Heart right ventricle (tissue), 16 donors: ENCODE measurements around the gene GLOD4. TPM values are rescaled to one million over a fixed set of nuclear protein-coding genes. Genes with fewer than 3 reads are reported as not detected.

ENCODE experiments used
- ATAC-seq, 8 donors: fragments of 200-7000 bp; cut with Tn5 transposase; one replicate each; pipeline ENCODE4 v1.9.1; 2020; ENCODE audit warnings: mild to moderate bottlenecking in 8 of 8, moderate library complexity in 8 of 8, moderate number of reproducible peaks in 1 of 8
- DNase-seq, 2 donors: peaks; one replicate each; pipeline ENCODE4 v3.0.0-alpha.2; 2020
- H3K27ac ChIP-seq, 10 donors: fragments of 200-600 bp; sonication (generic) in 2 of 10; one replicate each; pipeline versions ENCODE4 v1.5.0 to v1.8.0; 2020 to 2022; ENCODE audit warnings: mild to moderate bottlenecking in 3 of 10
- H3K27me3 ChIP-seq, 7 donors: fragments of 200-600 bp; one replicate each; pipeline ENCODE4 v1.8.0; 2021 to 2022; ENCODE audit warnings: mild to moderate bottlenecking in 2 of 7
- H3K36me3 ChIP-seq, 9 donors: fragments of 200-600 bp; sonication (generic) in 1 of 9; one replicate each; pipeline versions ENCODE4 v1.5.0 to v1.8.0; 2020 to 2022; ENCODE audit warnings: mild to moderate bottlenecking in 2 of 9
- H3K4me1 ChIP-seq, 9 donors: fragments of 200-600 bp; sonication (generic) in 1 of 9; one replicate each; pipeline versions ENCODE4 v1.5.0 to v1.8.0; 2020 to 2022; ENCODE audit warnings: mild to moderate bottlenecking in 4 of 9
- H3K4me3 ChIP-seq, 10 donors: fragments of 200-600 bp; sonication (generic) in 2 of 10; one replicate each; pipeline versions ENCODE4 v1.5.0 to v1.8.0; 2020 to 2022; ENCODE audit warnings: mild to moderate bottlenecking in 7 of 10, moderate library complexity in 2 of 10
- H3K9me3 ChIP-seq, 11 donors: fragments of 200-600 bp in 10 of 11; sonication (generic) in 2 of 11; one replicate each; pipeline versions ENCODE4 v1.5.0 to v1.8.0; 2013 to 2022; ENCODE audit warnings: mild to moderate bottlenecking in 2 of 11, control low read depth in 1 of 11, moderate library complexity in 1 of 11
- CTCF ChIP-seq, 9 donors: fragments of 200-600 bp; sonication (generic) in 2 of 9; IDR thresholded peaks; one replicate each; pipeline versions ENCODE4 v1.5.0 to v1.8.0; 2021 to 2022; ENCODE audit warnings: antibody characterized with exemption in 9 of 9, mild to moderate bottlenecking in 5 of 9, moderate library complexity in 1 of 9
- WGBS, 2 donors: extraction: QIAGEN DNeasy Blood & Tissue Kit; methylation state at CpG; one replicate each; pipeline ENCODE4 v1.1.7; 2013; ENCODE audit warnings: inconsistent platforms in 1 of 2; 5-methylcytosine and 5-hydroxymethylcytosine counted together
- intact Hi-C, 10 donors: fragments of 100-400 bp; cut with DNase I; formaldehyde crosslinking; loops; one replicate each; pipeline versions ENCODE4 v1.11.1 to v1.14.2; 2022
- polyA plus RNA-seq, 2 donors: library from polyadenylated mRNA; stranded (reverse); fragments of 200-250 nt; gene quantifications; one replicate each; pipeline ENCODE4 v1.2.3, GENCODE V29; 2013
- total RNA-seq, 10 donors: library from RNA; stranded (reverse); fragmentation: NEBNext Ultra II Directional in 3 of 10; extraction: Animal tissue kit (Norgen Biotek cat#: 25700) in 3 of 10; gene quantifications; one replicate each; pipeline versions ENCODE4 v1.2.1 to v1.2.4, GENCODE V29; 2021 to 2023
- donor health status: Arrhythmogenic right ventricular cardiomyopathy.
- donor health status: ischemic (EF 13 %, LVEDD 7.1; RV severe dilation, severe dysfunction).
- donor health status: healthy with polysubstance abuse.
- donor health status: DM: no; HTN: yes; CAD: no.
- donor health status: DM: no; HTN: no; CAD: no.
- donor health status: ischemic (EF 25% LVEDD 6.9; RV normal size, moderate dysfunction).
- donor health status: ischemic (EF 25% LVEDD 5.7; RV mildly dilated, moderate dysfunction).
- donor health status: healthy.
- donor health status: DM: yes; HTN: yes; CAD: no.
- donor health status: Ischemic cardiomyopathy.
- donor health status: ischemic (EF 35%, LVEDD 5.7; RV mildly dilated, moderate dysfunction).
- donor health status: nonischemic (EF 11% LVEDD 7.7; RV severe dilation, severe dysfunction).
- donor health status: DM: yes; HTN: yes; CAD: no.
- donor health status: PGD.
- donor health status: ischemic (EF 29% LVEDD 5.4; RV normal size, mild dysfunction).
- donor health status: nonischemic (EF 23%, LVEDD 6.1; RV moderate dilation, normal function).

The GLOD4 gene
- total and polyA plus RNA-seq, 12 donors: 16.5 to 47.5 (median 27.6) TPM

GRCh38 chr17:774313-774584, 7.8 kb downstream of the GLOD4 start:
- DNase-seq (no peak), ATAC-seq (no peak)
- TF ChIP-seq CTCF (IDR thresholded peaks at IDR 0.05): no peak
- intact Hi-C loops: no loop called here
- H3K4me3 ChIP-seq: no peak overlapping the region
- H3K27me3 ChIP-seq: no peaks in the 10 kb centered on the region
- H3K27ac ChIP-seq: no peak overlapping the region
- 91 to 94% methylated on average over 5 of the region's 5 CpGs for WGBS, 2 donors
- peaks cover 0 to 100% (median 57%) of the 10 kb centered on the region in 9 donors for H3K36me3 ChIP-seq
- H3K4me1 ChIP-seq: no peaks in the 10 kb centered on the region
- no peaks in the 10 kb centered on the region for H3K9me3 ChIP-seq

- intact Hi-C loops: no loop called here
- no peak for TF ChIP-seq CTCF (IDR thresholded peaks at IDR 0.05)
- no peaks in the 10 kb centered on the region for H3K4me1 ChIP-seq
- H3K36me3 ChIP-seq: peaks cover 0 to 100% (median 57%) of the 10 kb centered on the region in 9 donors
- no peaks in the 10 kb centered on the region for H3K27me3 ChIP-seq
- 79 to 82% methylated on average over 14 of the region's 14 CpGs for WGBS, 2 donors
- H3K9me3 ChIP-seq: no peaks in the 10 kb centered on the region
- ATAC-seq (no peak), DNase-seq (no peak)
- no peak overlapping the region for H3K27ac ChIP-seq
- no peak overlapping the region for H3K4me3 ChIP-seq
Measured at GRCh38 chr17:773467-774312, 8.4 kb downstream of the GLOD4 start.

DNA sequence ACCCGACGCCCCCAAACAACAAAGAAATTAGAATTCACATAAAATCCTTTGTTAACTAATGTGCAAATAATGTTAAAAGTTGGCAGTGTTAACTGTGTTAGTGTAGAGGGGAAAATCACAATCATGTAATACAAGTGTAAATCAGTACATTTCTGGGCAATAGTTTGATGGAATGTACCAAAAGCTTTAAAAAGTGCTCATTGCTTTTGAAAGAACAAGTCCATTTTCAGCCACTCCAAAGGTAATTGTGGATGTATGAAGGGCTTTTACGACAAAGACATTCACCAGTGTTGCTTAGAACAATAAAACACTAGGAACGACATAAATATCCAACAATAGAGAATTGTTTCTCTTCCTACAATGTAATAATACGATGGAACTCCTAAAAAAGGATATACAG, 9.1 kb downstream of the GLOD4 start:
- Histone ChIP-seq H3K27ac (no peak overlapping the region), H3K27me3 (no peaks in the 10 kb centered on the region), H3K9me3 (no peaks in the 10 kb centered on the region), H3K4me1 (no peaks in the 10 kb centered on the region), H3K36me3 (peaks cover 0 to 100% (median 52%) of the 10 kb centered on the region in 9 donors), H3K4me3 (no peak overlapping the region)
- 78 to 88% methylated on average over 5 of the region's 5 CpGs for WGBS, 2 donors
- DNase-seq (no peak), ATAC-seq (no peak)
- intact Hi-C loops: no loop called here
- TF ChIP-seq CTCF (IDR thresholded peaks at IDR 0.05): no peak

DNA sequence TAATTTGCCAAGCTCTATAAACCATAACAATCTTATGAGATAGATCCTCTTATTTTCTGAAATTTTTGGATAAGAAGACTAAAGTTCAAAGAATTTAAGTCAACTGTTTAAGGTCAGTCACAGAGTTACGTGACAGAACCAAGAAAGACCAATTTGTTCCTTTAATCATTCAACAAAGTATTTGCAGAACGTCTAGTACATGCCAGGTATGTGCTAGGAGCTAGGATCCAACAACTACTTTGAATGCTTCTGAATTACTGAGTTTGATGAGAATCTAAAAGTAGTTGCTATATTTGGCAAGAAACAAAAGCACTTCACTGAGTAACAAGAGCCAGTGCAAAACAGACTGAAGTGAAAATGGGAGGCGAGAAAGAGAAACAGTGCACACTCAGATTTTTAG, 15.0 kb downstream of the GLOD4 start:
- TF ChIP-seq CTCF (IDR thresholded peaks at IDR 0.05): no peak

More for the DNA sequence above, 15.0 kb downstream of the GLOD4 start:
- H3K4me3 ChIP-seq: no peak overlapping the region
- H3K4me1 ChIP-seq: no peaks in the 10 kb centered on the region
- ATAC-seq (peak in 1 of 8 donors; percentile 22), DNase-seq (no peak)
- intact Hi-C loops: no loop called here
- H3K9me3 ChIP-seq: no peaks in the 10 kb centered on the region
- peaks cover 0 to 99% (median 38%) of the 10 kb centered on the region in 9 donors for H3K36me3 ChIP-seq
- 43 to 74% methylated on average over 3 of the region's 3 CpGs for WGBS, 2 donors
- no peaks in the 10 kb centered on the region for H3K27me3 ChIP-seq
- H3K27ac ChIP-seq: peak overlapping the region in 3 of 10 donors; percentile 7 to 64 (median 36)
